Measurements from ENCODE around the gene CD8B.

Gene CD8B

GRCh38 chr2:86785456-86785855 is 76.2 kb downstream of the CD8B start:
- H3K4me3 ChIP-seq (ENCODE audit: low read depth, low read length): no peak overlapping the region
- in situ Hi-C loops (cut with HindIII; ENCODE audit: low sequenced_read_pairs): no loop called here
- no peak for TF ChIP-seq CTCF (IDR thresholded peaks at IDR 0.05; ENCODE audit: low read depth, low read length, missing control alignments)
- DNase-seq (ENCODE audit: low read depth): no peak

- in situ Hi-C loops (cut with HindIII; ENCODE audit: low sequenced_read_pairs): no loop called here
- TF ChIP-seq CTCF (IDR thresholded peaks at IDR 0.05; ENCODE audit: low read depth, low read length, missing control alignments): no peak
- H3K4me3 ChIP-seq (ENCODE audit: low read depth, low read length): no peak overlapping the region
- DNase-seq (ENCODE audit: low read depth): no peak
Observed at GRCh38 chr2:86783615-86784339, 77.9 kb downstream of the CD8B start.

GRCh38 chr2:86782748-86783147 is 78.9 kb downstream of the CD8B start:
- TF ChIP-seq CTCF (IDR thresholded peaks at IDR 0.05; ENCODE audit: low read depth, low read length, missing control alignments): no peak
- DNase-seq (ENCODE audit: low read depth): no peak
- in situ Hi-C loops (cut with HindIII; ENCODE audit: low sequenced_read_pairs): no loop called here
- no peak overlapping the region for H3K4me3 ChIP-seq (ENCODE audit: low read depth, low read length)

- in situ Hi-C loops (cut with HindIII; ENCODE audit: low sequenced_read_pairs): no loop called here
- no peak for DNase-seq (ENCODE audit: low read depth)
- no peak overlapping the region for H3K4me3 ChIP-seq (ENCODE audit: low read depth, low read length)
- TF ChIP-seq CTCF (IDR thresholded peaks at IDR 0.05; ENCODE audit: low read depth, low read length, missing control alignments): no peak
Observed at GRCh38 chr2:86781363-86781762, 80.3 kb downstream of the CD8B start.

- in situ Hi-C loops (cut with HindIII; ENCODE audit: low sequenced_read_pairs): no loop called here
- TF ChIP-seq CTCF (IDR thresholded peaks at IDR 0.05; ENCODE audit: low read depth, low read length, missing control alignments): no peak
- no peak for DNase-seq (ENCODE audit: low read depth)
- H3K4me3 ChIP-seq (ENCODE audit: low read depth, low read length): no peak overlapping the region
Observed at GRCh38 chr2:86779971-86780370, 81.7 kb downstream of the CD8B start.

GRCh38 chr2:86778957-86779356 is 82.7 kb downstream of the CD8B start:
- no peak for TF ChIP-seq CTCF (IDR thresholded peaks at IDR 0.05; ENCODE audit: low read depth, low read length, missing control alignments)
- no peak for DNase-seq (ENCODE audit: low read depth)
- in situ Hi-C loops (cut with HindIII; ENCODE audit: low sequenced_read_pairs): no loop called here

More at GRCh38 chr2:86778957-86779356, 82.7 kb downstream of the CD8B start:
- no peak overlapping the region for H3K4me3 ChIP-seq (ENCODE audit: low read depth, low read length)
